GM12801 (cell line): ENCODE data around the gene TEKTIP1.

ENCODE experiments used
- TF ChIP-seq, protein P1 (sequence below): IDR thresholded peaks from one replicate; pipeline ENCODE4 v1.5.1; 2011; ENCODE audit warnings: control low read depth; ENCODE audit not compliant: insufficient read length; ENCODE audit errors: extremely low read depth

The TEKTIP1 gene

GRCh38 chr19:3538965-3539755 lies at the start of gene TEKTIP1:
Gene TEKTIP1, plus strand, starts transcription at chr19:3539174. Its CDS starts 4 bp downstream, at chr19:3539178.
- TF ChIP-seq, protein P1, sequence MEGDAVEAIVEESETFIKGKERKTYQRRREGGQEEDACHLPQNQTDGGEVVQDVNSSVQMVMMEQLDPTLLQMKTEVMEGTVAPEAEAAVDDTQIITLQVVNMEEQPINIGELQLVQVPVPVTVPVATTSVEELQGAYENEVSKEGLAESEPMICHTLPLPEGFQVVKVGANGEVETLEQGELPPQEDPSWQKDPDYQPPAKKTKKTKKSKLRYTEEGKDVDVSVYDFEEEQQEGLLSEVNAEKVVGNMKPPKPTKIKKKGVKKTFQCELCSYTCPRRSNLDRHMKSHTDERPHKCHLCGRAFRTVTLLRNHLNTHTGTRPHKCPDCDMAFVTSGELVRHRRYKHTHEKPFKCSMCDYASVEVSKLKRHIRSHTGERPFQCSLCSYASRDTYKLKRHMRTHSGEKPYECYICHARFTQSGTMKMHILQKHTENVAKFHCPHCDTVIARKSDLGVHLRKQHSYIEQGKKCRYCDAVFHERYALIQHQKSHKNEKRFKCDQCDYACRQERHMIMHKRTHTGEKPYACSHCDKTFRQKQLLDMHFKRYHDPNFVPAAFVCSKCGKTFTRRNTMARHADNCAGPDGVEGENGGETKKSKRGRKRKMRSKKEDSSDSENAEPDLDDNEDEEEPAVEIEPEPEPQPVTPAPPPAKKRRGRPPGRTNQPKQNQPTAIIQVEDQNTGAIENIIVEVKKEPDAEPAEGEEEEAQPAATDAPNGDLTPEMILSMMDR = no peak

- TF ChIP-seq, protein P1 = no peak
Measured at GRCh38 chr19:3491396-3492119, 47.4 kb upstream of the TEKTIP1 start.

- TF ChIP-seq, protein P1 = no peak
Measured at GRCh38 chr19:3492131-3492839, 46.7 kb upstream of the TEKTIP1 start.

GRCh38 chr19:3492919-3493318 lies 46.1 kb upstream of the TEKTIP1 start:
- TF ChIP-seq, protein P1 = no peak

DNA sequence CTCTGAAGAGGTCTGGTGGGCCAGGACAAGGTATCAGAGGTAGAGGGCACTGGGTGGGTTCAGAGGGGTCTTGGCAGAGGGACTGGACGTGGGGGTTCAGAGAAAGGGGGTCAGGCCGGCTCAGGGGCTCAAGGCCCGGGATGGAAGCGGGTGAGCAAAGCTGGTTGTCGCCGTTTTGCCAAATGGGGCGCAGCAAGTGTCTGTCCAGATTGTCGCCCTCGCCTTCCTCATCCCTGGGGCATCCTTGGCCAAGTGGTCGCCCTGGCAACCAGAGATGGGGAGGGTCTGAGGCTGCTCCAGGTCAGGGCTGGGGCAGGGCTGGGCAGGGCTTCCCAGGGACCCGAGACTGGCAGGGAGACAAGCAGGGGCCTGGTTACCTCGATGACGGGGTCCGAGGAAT lies 45.3 kb upstream of the TEKTIP1 start:
- TF ChIP-seq, protein P1 = no peak

- TF ChIP-seq, protein P1 = no peak
Measured at GRCh38 chr19:3494051-3494450, 44.9 kb upstream of the TEKTIP1 start.

- TF ChIP-seq, protein P1 = no peak
Measured at GRCh38 chr19:3494559-3494958, 44.4 kb upstream of the TEKTIP1 start.
